Loucy (cell line): ENCODE data around the gene AQP12B.

ENCODE experiments used
- EZH2phosphoT487 ChIP-seq: fragments of 200-600 bp; IDR thresholded peaks from 2 replicates; pipeline ENCODE4 v1.6.1; 2018; ENCODE audit warnings: antibody characterized with exemption, mild to moderate bottlenecking, moderate library complexity, borderline replicate concordance
- TF ChIP-seq, protein P1 (sequence below): fragments of 200-600 bp; sonication (generic); conservative IDR thresholded peaks from 2 replicates; pipeline ENCODE4 v1.5.1; 2014; ENCODE audit warnings: mild to moderate bottlenecking, antibody characterized with exemption, low read length

DNA sequence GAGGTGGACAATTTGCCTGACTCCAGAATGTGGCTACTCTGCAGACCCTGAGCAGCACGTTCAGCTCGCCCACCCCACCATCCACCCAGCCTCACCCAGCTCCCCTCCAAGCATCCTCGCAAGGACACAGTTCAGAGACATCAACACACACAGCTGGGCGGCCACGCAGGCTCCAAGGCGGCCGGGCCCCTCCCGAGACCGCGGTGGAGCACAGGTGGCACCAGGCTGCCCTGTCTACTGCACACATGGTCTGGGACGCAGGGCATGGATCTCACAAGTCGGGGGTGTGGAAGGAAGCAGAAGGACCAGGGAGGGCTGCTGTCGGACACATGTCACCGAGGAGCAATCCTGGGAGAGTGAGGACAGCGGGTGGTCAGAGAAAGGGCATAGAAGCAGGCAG, 45.2 kb upstream of the AQP12B start:
- TF ChIP-seq, protein P1, sequence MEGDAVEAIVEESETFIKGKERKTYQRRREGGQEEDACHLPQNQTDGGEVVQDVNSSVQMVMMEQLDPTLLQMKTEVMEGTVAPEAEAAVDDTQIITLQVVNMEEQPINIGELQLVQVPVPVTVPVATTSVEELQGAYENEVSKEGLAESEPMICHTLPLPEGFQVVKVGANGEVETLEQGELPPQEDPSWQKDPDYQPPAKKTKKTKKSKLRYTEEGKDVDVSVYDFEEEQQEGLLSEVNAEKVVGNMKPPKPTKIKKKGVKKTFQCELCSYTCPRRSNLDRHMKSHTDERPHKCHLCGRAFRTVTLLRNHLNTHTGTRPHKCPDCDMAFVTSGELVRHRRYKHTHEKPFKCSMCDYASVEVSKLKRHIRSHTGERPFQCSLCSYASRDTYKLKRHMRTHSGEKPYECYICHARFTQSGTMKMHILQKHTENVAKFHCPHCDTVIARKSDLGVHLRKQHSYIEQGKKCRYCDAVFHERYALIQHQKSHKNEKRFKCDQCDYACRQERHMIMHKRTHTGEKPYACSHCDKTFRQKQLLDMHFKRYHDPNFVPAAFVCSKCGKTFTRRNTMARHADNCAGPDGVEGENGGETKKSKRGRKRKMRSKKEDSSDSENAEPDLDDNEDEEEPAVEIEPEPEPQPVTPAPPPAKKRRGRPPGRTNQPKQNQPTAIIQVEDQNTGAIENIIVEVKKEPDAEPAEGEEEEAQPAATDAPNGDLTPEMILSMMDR, result no peak
- no peak for TF ChIP-seq EZH2phosphoT487
